A549 (cell line): ENCODE measurements around the gene PLD5. TPM values are rescaled to one million over a fixed set of nuclear protein-coding genes. Genes with fewer than 3 reads are reported as not detected.

Source experiments
- ATAC-seq, 2 experiments: fragments of 200-7000 bp in 1 of 2; fragments of >200 bp in 1 of 2; cut with Nextera tagmentation in 1 of 2; cut with Tn5 transposase in 1 of 2; 3 replicates each; pipeline versions ENCODE4 v1.8.0 to v1.9.1; 2018 to 2020; ENCODE audit warnings: mild to moderate bottlenecking in 1 of 2, moderate library complexity in 1 of 2
- CTCF ChIA-PET: fragments of 300-600 bp; sonication (Branson Sonifier 250); formaldehyde crosslinking; extraction: SDS; loops from one replicate; lab custom pipeline; 2021; ENCODE audit warnings: antibody characterized with exemption, inconsistent platforms; lab: Yijun Ruan, JAX
- POLR2A ChIA-PET: fragments of 350-600 bp; formaldehyde crosslinking; extraction: SDS; loops from one replicate; lab custom pipeline; 2021; ENCODE audit warnings: antibody characterized with exemption, inconsistent platforms; lab: Yijun Ruan, JAX
- DNase-seq, 2 experiments: peaks; one replicate each; pipeline versions ENCODE4 v3.0.0 to v3.0.0-alpha.2; 2011 to 2016; ENCODE audit warnings: low read depth in 1 of 2, low spot score in 1 of 2
- FAIRE-seq: peaks from 2 replicates; lab custom pipeline; 2011; peaks lifted over from hg19 to GRCh38; lab: Jason Lieb, UNC
- H3K27ac ChIP-seq, 2 experiments: fragments of >200 bp; sonication (Bioruptor Twin); formaldehyde crosslinking; 3 replicates each; pipeline ENCODE4 v1.5.1; 2016 to 2017
- H3K4me1 ChIP-seq: fragments of >200 bp; sonication (Bioruptor Twin); formaldehyde crosslinking; 3 replicates; pipeline ENCODE4 v1.6.1; 2016
- H3K4me2 ChIP-seq: fragments of >200 bp; sonication (Bioruptor Twin); formaldehyde crosslinking; 3 replicates; pipeline ENCODE4 v1.6.1; 2016
- H3K4me3 ChIP-seq: fragments of >200 bp; sonication (Bioruptor Twin); formaldehyde crosslinking; 3 replicates; pipeline ENCODE4 v1.5.1; 2016
- H3K9me3 ChIP-seq: fragments of >200 bp; sonication (Bioruptor Twin); formaldehyde crosslinking; 3 replicates; pipeline ENCODE4 v1.6.1; 2016
- CEBPB ChIP-seq, 2 experiments: fragments of >200 bp in 1 of 2; sonication (Bioruptor Twin) in 1 of 2; formaldehyde crosslinking in 1 of 2; IDR thresholded peaks; 2 replicates each; pipeline ENCODE4 v1.6.1; 2012 to 2016
- CHD2 ChIP-seq: fragments of 150-350 bp; IDR thresholded peaks from 2 replicates; pipeline ENCODE4 v1.6.1; 2014; ENCODE audit warnings: low read length; ENCODE audit not compliant: partially characterized antibody
- CHD4 ChIP-seq: fragments of 200-600 bp; sonication (generic); IDR thresholded peaks from 2 replicates; pipeline ENCODE4 v1.6.1; 2016; ENCODE audit warnings: antibody characterized with exemption, mild to moderate bottlenecking, borderline replicate concordance
- EP300 ChIP-seq, 2 experiments: fragments of >200 bp; sonication (Bioruptor Twin); formaldehyde crosslinking; IDR thresholded peaks; 2 replicates in 1 of 2; 3 replicates in 1 of 2; pipeline ENCODE4 v1.6.1; 2016 to 2017
- FOSB ChIP-seq: fragments of 250-450 bp; sonication (Bioruptor Pico); IDR thresholded peaks from 2 replicates; pipeline ENCODE4 v1.5.0; 2020; ENCODE audit warnings: mild to moderate bottlenecking, moderate library complexity
- FOXS1 ChIP-seq: fragments of 250-450 bp; sonication (Bioruptor Pico); IDR thresholded peaks from 2 replicates; pipeline ENCODE4 v1.5.0; 2020; ENCODE audit warnings: mild to moderate bottlenecking, moderate library complexity
- HEYL ChIP-seq: fragments of 250-450 bp; sonication (Bioruptor Pico); IDR thresholded peaks from 2 replicates; pipeline ENCODE4 v1.8.0; 2021; ENCODE audit warnings: mild to moderate bottlenecking, moderate library complexity
- HOXA7 ChIP-seq: fragments of 250-450 bp; sonication (Bioruptor Pico); IDR thresholded peaks from 2 replicates; pipeline ENCODE4 v1.5.0; 2020; ENCODE audit warnings: mild to moderate bottlenecking, moderate library complexity
- JUN ChIP-seq, 2 experiments: fragments of >200 bp; sonication (Bioruptor Twin); formaldehyde crosslinking; IDR thresholded peaks; 2 replicates in 1 of 2; 3 replicates in 1 of 2; pipeline ENCODE4 v1.6.1; 2016 to 2017
- JUNB ChIP-seq: fragments of >200 bp; sonication (Bioruptor Twin); formaldehyde crosslinking; IDR thresholded peaks from 2 replicates; pipeline ENCODE4 v1.6.1; 2016
- KDM1A ChIP-seq: fragments of 200-600 bp; sonication (generic); IDR thresholded peaks from 2 replicates; pipeline ENCODE4 v1.6.1; 2016; ENCODE audit warnings: low read depth, mild to moderate bottlenecking
- KDM5A ChIP-seq: fragments of 200-600 bp; sonication (generic); IDR thresholded peaks from 2 replicates; pipeline ENCODE4 v1.6.1; 2016; ENCODE audit warnings: antibody characterized with exemption, mild to moderate bottlenecking
- MAX ChIP-seq: IDR thresholded peaks from 2 replicates; pipeline ENCODE4 v1.6.1; 2012
- NR3C1 ChIP-seq: fragments of >200 bp; sonication (Bioruptor Twin); formaldehyde crosslinking; IDR thresholded peaks from 3 replicates; pipeline ENCODE4 v1.6.1; 2017
- PHF8 ChIP-seq: fragments of 200-600 bp; sonication (generic); IDR thresholded peaks from 2 replicates; pipeline ENCODE4 v1.6.1; 2016; ENCODE audit warnings: low read depth, mild to moderate bottlenecking, antibody characterized with exemption, moderate library complexity, borderline replicate concordance
- POLR2AphosphoS2 ChIP-seq: conservative IDR thresholded peaks from 2 replicates; pipeline ENCODE4 v1.6.1; 2012; ENCODE audit warnings: low read length, improper control_type of control experiment, inconsistent platforms
- RAD21 ChIP-seq, 2 experiments: fragments of >200 bp in 1 of 2; sonication (Bioruptor Twin) in 1 of 2; formaldehyde crosslinking in 1 of 2; IDR thresholded peaks in 1 of 2; conservative IDR thresholded peaks in 1 of 2; 2 replicates in 1 of 2; 3 replicates in 1 of 2; pipeline ENCODE4 v1.6.1; 2012 to 2018; ENCODE audit warnings: inconsistent platforms in 1 of 2
- RARB ChIP-seq: fragments of 250-450 bp; sonication (Bioruptor Pico); IDR thresholded peaks from 2 replicates; pipeline ENCODE4 v1.8.0; 2021; ENCODE audit warnings: mild to moderate bottlenecking, moderate library complexity
- RCOR1 ChIP-seq: fragments of 150-350 bp; IDR thresholded peaks from 2 replicates; pipeline ENCODE4 v1.6.1; 2014; ENCODE audit warnings: antibody characterized with exemption, low read length, low read depth
- RNF2 ChIP-seq: fragments of 200-600 bp; sonication (generic); IDR thresholded peaks from 2 replicates; pipeline ENCODE4 v1.6.1; 2016; ENCODE audit warnings: low read depth, mild to moderate bottlenecking, antibody characterized with exemption, moderate library complexity, borderline replicate concordance
- SMC3 ChIP-seq: fragments of >200 bp; sonication (Bioruptor Twin); formaldehyde crosslinking; IDR thresholded peaks from 3 replicates; pipeline ENCODE4 v1.6.1; 2018; ENCODE audit warnings: inconsistent platforms
- TP53 ChIP-seq: fragments of 250-450 bp; sonication (Bioruptor Pico); IDR thresholded peaks from 2 replicates; pipeline ENCODE4 v1.5.0; 2021; ENCODE audit warnings: mild to moderate bottlenecking, moderate library complexity
- ZSCAN20 ChIP-seq: fragments of 250-450 bp; sonication (Bioruptor Pico); IDR thresholded peaks from 2 replicates; pipeline ENCODE4 v1.8.0; 2022; ENCODE audit warnings: mild to moderate bottlenecking, moderate library complexity
- WGBS: methylation state at CpG from one replicate; pipeline ENCODE4 v1.1.6; 2017; ENCODE audit errors: missing lambda C conversion rate; 5-methylcytosine and 5-hydroxymethylcytosine counted together
- polyA plus RNA-seq, 4 experiments: library from polyadenylated mRNA; depleted of rRNA in 3 of 4; stranded (reverse); fragments of >200 nt; fragmentation: RNase III in 1 of 4; extraction: RNeasy Plus Mini Kit Qiagen cat#74134 plus additional on column Dnase treatment in 1 of 4; gene quantifications; 2 replicates in 3 of 4; 3 replicates in 1 of 4; pipeline ENCODE4 v1.2.3, GENCODE V29; 2011 to 2017
- TF ChIP-seq, protein P1 (sequence below): fragments of >200 bp; sonication (Bioruptor Twin); formaldehyde crosslinking; IDR thresholded peaks from 3 replicates; pipeline ENCODE4 v1.6.1; 2016
- TF ChIP-seq, protein P2 (sequence below): fragments of 150-350 bp; IDR thresholded peaks from 2 replicates; pipeline ENCODE4 v1.6.1; 2014; ENCODE audit warnings: low read depth, mild to moderate bottlenecking, low read length

Gene PLD5
- polyA plus RNA-seq, 2 of the 4 experiments (the other 2 are of a cell fraction) = 1.5 to 1.7 TPM

GRCh38 chr1:242416657-242417056 lies 107.8 kb downstream of the PLD5 start:
- no peak overlapping the region for H3K4me3 ChIP-seq
- H3K27ac ChIP-seq = no peak overlapping the region
- H3K4me1 ChIP-seq = no peaks in the 10 kb centered on the region
- ATAC-seq (no peak), FAIRE-seq (no peak), DNase-seq (no peak)
- WGBS = 47% methylated on average over 1 of the region's 1 CpG
- no peak for TF ChIP-seq HOXA7 (CRISPR knock-in tag)
- TF ChIP-seq HEYL (CRISPR knock-in tag) = no peak
- no peak for TF ChIP-seq FOXS1 (CRISPR knock-in tag)
- H3K9me3 ChIP-seq = no peaks in the 10 kb centered on the region
- ChIA-PET POLR2A (no interaction called here), CTCF (interaction anchor here (0.6 kb wide), 1 partner anchor 400 kb away, joined by 3 read pairs; no protein-coding TSS in a partner anchor)
- no peak overlapping the region for H3K4me2 ChIP-seq

GRCh38 chr1:242412921-242413320 lies 111.6 kb downstream of the PLD5 start:
- H3K9me3 ChIP-seq = peaks cover 8% of the 10 kb centered on the region; the same call in 2 of the 3 replicates
- 72% methylated on average over 6 of the region's 6 CpGs for WGBS
- no peak for DNase-seq
- no peak overlapping the region for H3K4me2 ChIP-seq
- TF ChIP-seq RARB (no peak), KDM1A (no peak), CHD2 (no peak), MAX (no peak), NR3C1 (no peak), HOXA7 (CRISPR knock-in tag) (no peak), JUNB (no peak), ZSCAN20 (no peak), POLR2AphosphoS2 (no peak), RNF2 (no peak), SMC3 (no peak), RCOR1 (no peak), PHF8 (no peak), CHD4 (no peak), EP300 (IDR thresholded peaks at IDR 0.05) (no peak)
- TF ChIP-seq, protein P1, sequence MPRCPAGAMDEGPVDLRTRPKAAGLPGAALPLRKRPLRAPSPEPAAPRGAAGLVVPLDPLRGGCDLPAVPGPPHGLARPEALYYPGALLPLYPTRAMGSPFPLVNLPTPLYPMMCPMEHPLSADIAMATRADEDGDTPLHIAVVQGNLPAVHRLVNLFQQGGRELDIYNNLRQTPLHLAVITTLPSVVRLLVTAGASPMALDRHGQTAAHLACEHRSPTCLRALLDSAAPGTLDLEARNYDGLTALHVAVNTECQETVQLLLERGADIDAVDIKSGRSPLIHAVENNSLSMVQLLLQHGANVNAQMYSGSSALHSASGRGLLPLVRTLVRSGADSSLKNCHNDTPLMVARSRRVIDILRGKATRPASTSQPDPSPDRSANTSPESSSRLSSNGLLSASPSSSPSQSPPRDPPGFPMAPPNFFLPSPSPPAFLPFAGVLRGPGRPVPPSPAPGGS = no peak
- TF ChIP-seq, all 56 proteins: peak for 0
- Histone ChIP-seq H3K27ac (no peak overlapping the region), H3K4me3 (no peak overlapping the region), H3K4me1 (no peaks in the 10 kb centered on the region)
- CTCF ChIA-PET = no interaction called here
- no peak for ATAC-seq
- no peak for FAIRE-seq
- POLR2A ChIA-PET = no interaction called here

- Histone ChIP-seq H3K4me3 (no peak overlapping the region), H3K27ac (no peak overlapping the region), H3K9me3 (peaks cover 8% of the 10 kb centered on the region; the same call in 2 of the 3 replicates)
- CTCF ChIA-PET = no interaction called here
- FAIRE-seq = no peak
- POLR2A ChIA-PET = no interaction called here
- no peak for TF ChIP-seq JUN (IDR thresholded peaks at IDR 0.05)
- no peak for TF ChIP-seq TP53
- TF ChIP-seq KDM1A = no peak
- TF ChIP-seq MAX = no peak
- TF ChIP-seq, protein P2, sequence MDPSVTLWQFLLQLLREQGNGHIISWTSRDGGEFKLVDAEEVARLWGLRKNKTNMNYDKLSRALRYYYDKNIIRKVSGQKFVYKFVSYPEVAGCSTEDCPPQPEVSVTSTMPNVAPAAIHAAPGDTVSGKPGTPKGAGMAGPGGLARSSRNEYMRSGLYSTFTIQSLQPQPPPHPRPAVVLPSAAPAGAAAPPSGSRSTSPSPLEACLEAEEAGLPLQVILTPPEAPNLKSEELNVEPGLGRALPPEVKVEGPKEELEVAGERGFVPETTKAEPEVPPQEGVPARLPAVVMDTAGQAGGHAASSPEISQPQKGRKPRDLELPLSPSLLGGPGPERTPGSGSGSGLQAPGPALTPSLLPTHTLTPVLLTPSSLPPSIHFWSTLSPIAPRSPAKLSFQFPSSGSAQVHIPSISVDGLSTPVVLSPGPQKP = no peak
- TF ChIP-seq KDM5A = no peak
- TF ChIP-seq RAD21 (conservative IDR thresholded peaks at IDR 0.05 in 1 of 2, IDR thresholded peaks at IDR 0.05 in 1 of 2) = no peak
- TF ChIP-seq FOSB (CRISPR knock-in tag) = no peak
- no peak for TF ChIP-seq NR3C1
- no peak for TF ChIP-seq CEBPB (IDR thresholded peaks at IDR 0.05)
- TF ChIP-seq, all 56 proteins: peak for 0
- Histone ChIP-seq H3K4me2 (no peak overlapping the region), H3K4me1 (no peaks in the 10 kb centered on the region)
- ATAC-seq (no peak), DNase-seq (no peak)
These were observed 112.6 kb downstream of the PLD5 start for GRCh38 chr1:242411901-242412300.
